ENCODE data around the gene SLC39A11. TPM values are rescaled to one million over a fixed set of nuclear protein-coding genes. Genes with fewer than 3 reads are reported as not detected.
A peak's percentile ranks its signal among the peaks of the same experiment; 100 is the strongest.

SLC39A11 gene
- total and polyA plus RNA-seq, 2 experiments from 2014 or later: 11.7 to 16.4 TPM

DNA sequence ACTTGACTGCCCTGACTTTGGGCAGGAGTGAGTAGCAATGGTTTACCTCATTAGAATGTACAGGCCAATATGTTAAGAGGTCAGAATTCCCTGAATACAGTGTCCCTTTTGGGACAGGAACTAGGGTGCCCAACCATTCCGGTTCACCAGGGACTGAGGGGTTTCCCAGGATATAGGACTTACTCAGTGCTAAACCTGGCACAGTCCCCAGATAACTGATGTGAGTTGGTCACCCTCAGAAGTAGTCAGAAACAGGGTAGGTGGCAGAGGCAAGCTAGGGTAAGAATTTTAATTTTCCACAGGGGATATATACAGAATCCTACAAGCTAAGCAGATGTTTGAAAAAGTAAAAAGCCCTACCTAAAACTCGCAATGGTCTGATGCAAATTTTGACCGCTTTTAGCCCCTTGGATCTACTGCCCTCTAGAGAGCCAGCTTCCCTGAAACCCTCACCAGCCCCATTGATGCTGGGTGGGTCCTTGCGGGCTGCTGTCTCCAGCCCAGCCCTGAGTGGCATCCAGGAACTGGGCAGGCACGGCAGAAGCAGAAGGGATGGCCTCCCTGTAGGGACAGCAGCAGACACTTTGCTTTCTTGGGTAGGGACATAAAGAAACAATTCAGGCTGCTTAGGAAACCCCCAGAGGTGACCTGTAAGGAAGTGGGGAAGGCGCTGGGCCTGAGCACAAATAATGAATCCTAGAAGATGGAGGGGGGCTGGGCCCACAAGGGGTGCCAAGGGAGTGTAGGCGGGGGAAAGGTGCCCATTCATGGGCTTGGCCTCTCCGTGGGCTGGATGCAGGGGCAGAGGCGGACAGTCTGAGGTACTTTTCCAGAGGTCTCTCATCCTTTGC lies 434.8 kb downstream of the SLC39A11 start:
- no peak overlapping the region for H3K9ac ChIP-seq
- H3K27ac ChIP-seq: no peak overlapping the region
- no peaks in the 10 kb centered on the region for H3K9me3 ChIP-seq (ENCODE audit: low read depth)
- TF ChIP-seq EZH2phosphoT487 (IDR thresholded peaks at IDR 0.05; ENCODE audit: insufficient read depth, low read depth) (no peak), EZH2 (IDR thresholded peaks at IDR 0.05; ENCODE audit: insufficient read depth, poor library complexity, severe bottlenecking) (no peak)
- H3K79me2 ChIP-seq (ENCODE audit: insufficient read depth): no peaks in the 10 kb centered on the region
- no peaks in the 10 kb centered on the region for H3F3A ChIP-seq (ENCODE audit: insufficient read depth)
- H4K20me1 ChIP-seq (ENCODE audit: insufficient read depth): no peaks in the 10 kb centered on the region
- in situ Hi-C loops (cut with MboI): no loop called here
- H2AFZ ChIP-seq: no peak overlapping the region
- H3K27me3 ChIP-seq (replicated peaks; ENCODE audit: insufficient read depth): no peaks in the 10 kb centered on the region
- no peak overlapping the region for H3K4me3 ChIP-seq
- no peaks in the 10 kb centered on the region for H3K36me3 ChIP-seq (ENCODE audit: low read depth)
- H3K4me1 ChIP-seq (ENCODE audit: insufficient read depth): no peaks in the 10 kb centered on the region
- no peaks in the 10 kb centered on the region for H3K9me2 ChIP-seq (ENCODE audit: insufficient read depth)
- WGBS, 2 experiments (ENCODE audit: low coverage in 1 of 2, low lambda C conversion rate in 2 of 2, missing lambda C conversion rate in 2 of 2): 75 to 81% methylated on average over 8 to 9 of the region's 9 CpGs
- no peak overlapping the region for H3K4me2 ChIP-seq (ENCODE audit: unreplicated experiment)
- DNase-seq: peak; percentile 70

DNA sequence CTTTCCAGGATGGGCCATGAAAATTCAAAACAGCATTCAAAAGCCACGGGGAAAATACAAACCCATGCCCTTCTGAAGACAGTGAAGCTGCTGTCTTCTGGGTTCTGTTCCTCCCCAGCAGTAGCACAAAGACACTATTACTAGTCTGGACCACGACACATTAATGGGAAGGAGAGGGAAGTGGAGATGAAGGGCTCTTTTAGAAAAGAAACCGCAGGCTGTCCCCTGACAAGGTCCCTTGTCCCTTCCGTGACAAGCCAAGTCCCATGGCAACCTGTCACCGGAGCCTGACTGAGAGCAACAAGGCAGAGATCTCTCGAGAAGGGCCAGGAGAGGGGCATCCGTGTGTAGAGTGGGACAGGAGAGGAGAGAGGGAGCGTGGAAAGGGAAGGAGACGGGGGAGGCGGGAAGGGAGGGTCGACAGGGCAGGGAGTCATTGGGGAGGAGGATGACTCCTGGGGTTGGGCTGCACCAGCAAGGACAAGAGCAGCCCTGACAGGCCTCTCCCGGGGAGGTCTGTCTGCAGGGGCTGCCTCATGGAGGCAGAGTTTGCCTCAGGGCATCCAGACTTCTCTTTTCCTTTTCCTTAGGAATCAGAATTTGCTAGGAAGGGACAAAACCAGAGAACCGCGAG lies 436.2 kb downstream of the SLC39A11 start:
- Histone ChIP-seq H3K4me3 (no peak overlapping the region), H3K4me2 (ENCODE audit: unreplicated experiment) (no peak overlapping the region), H3K27me3 (replicated peaks; ENCODE audit: insufficient read depth) (no peaks in the 10 kb centered on the region), H3F3A (ENCODE audit: insufficient read depth) (no peaks in the 10 kb centered on the region), H3K9ac (no peak overlapping the region), H3K9me2 (ENCODE audit: insufficient read depth) (no peaks in the 10 kb centered on the region), H3K4me1 (ENCODE audit: insufficient read depth) (no peaks in the 10 kb centered on the region), H3K79me2 (ENCODE audit: insufficient read depth) (no peaks in the 10 kb centered on the region), H3K27ac (no peak overlapping the region), H3K36me3 (ENCODE audit: low read depth) (no peaks in the 10 kb centered on the region), H4K20me1 (ENCODE audit: insufficient read depth) (no peaks in the 10 kb centered on the region), H3K9me3 (ENCODE audit: low read depth) (no peaks in the 10 kb centered on the region), H2AFZ (no peak overlapping the region)
- 89 to 90% methylated on average over 13 to 14 of the region's 14 CpGs for WGBS, 2 experiments (ENCODE audit: low coverage in 1 of 2, low lambda C conversion rate in 2 of 2, missing lambda C conversion rate in 2 of 2)
- DNase-seq: no peak
- TF ChIP-seq EZH2phosphoT487 (IDR thresholded peaks at IDR 0.05; ENCODE audit: insufficient read depth, low read depth) (no peak), EZH2 (IDR thresholded peaks at IDR 0.05; ENCODE audit: insufficient read depth, poor library complexity, severe bottlenecking) (no peak)
- in situ Hi-C loops (cut with MboI): no loop called here

DNA sequence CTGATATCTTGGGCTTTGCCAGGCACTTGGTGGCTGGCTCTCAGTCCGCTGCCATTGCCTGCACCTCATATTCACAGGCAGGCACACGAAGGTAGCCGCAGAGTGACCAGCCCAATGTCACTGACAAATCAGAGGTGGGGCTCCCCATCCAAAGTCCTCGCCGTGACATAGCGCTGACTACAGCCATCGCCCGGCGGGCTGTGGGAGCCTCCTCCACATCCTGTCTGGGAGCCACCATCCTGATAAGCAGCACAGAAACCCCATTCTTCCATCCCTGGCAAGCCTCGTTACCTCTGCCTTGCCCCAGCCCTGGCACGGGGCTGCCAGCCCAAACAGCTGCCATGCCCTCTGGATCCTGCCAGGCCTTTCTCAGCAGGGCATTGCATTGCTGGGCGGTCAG lies 437.8 kb downstream of the SLC39A11 start:
- Histone ChIP-seq H3K9ac (no peak overlapping the region), H3K27me3 (replicated peaks; ENCODE audit: insufficient read depth) (no peaks in the 10 kb centered on the region)

DNA sequence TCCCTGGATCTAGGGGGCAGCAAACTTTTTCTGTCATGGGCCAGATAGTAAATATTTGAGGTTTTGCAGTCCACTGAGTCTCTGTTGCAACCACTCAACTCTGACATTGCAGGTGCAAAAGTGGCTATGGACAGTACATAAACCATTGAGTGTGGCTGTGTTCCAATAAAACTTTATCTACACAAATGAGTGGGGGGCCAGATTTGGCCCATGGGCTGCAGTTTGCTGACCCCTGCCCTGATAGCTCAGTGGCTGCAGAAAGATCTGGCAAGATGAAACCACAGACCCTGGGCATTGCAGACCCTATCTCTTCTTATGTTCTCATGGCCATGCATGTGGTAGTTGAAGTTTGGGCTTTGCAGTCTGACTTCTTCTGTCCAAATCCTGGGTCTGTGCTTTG lies 440.5 kb downstream of the SLC39A11 start:
- no peak overlapping the region for H3K4me3 ChIP-seq
- in situ Hi-C loops (cut with MboI): no loop called here

More for the DNA sequence above, 437.8 kb downstream of the SLC39A11 start:
- no peak overlapping the region for H3K4me3 ChIP-seq
- no peaks in the 10 kb centered on the region for H3F3A ChIP-seq (ENCODE audit: insufficient read depth)
- H4K20me1 ChIP-seq (ENCODE audit: insufficient read depth): no peaks in the 10 kb centered on the region
- H3K9me2 ChIP-seq (ENCODE audit: insufficient read depth): no peaks in the 10 kb centered on the region
- TF ChIP-seq EZH2phosphoT487 (IDR thresholded peaks at IDR 0.05; ENCODE audit: insufficient read depth, low read depth) (no peak), EZH2 (IDR thresholded peaks at IDR 0.05; ENCODE audit: insufficient read depth, poor library complexity, severe bottlenecking) (no peak)
- no peak overlapping the region for H2AFZ ChIP-seq
- DNase-seq: no peak
- in situ Hi-C loops (cut with MboI): no loop called here
- no peaks in the 10 kb centered on the region for H3K36me3 ChIP-seq (ENCODE audit: low read depth)
- WGBS, 2 experiments (ENCODE audit: low coverage in 1 of 2, low lambda C conversion rate in 2 of 2, missing lambda C conversion rate in 2 of 2): 86% methylated on average over 12 of the region's 12 CpGs
- no peaks in the 10 kb centered on the region for H3K4me1 ChIP-seq (ENCODE audit: insufficient read depth)
- H3K9me3 ChIP-seq (ENCODE audit: low read depth): no peaks in the 10 kb centered on the region
- H3K27ac ChIP-seq: no peak overlapping the region
- no peak overlapping the region for H3K4me2 ChIP-seq (ENCODE audit: unreplicated experiment)
- no peaks in the 10 kb centered on the region for H3K79me2 ChIP-seq (ENCODE audit: insufficient read depth)

More for the DNA sequence above, 440.5 kb downstream of the SLC39A11 start:
- Histone ChIP-seq H3F3A (ENCODE audit: insufficient read depth) (no peaks in the 10 kb centered on the region), H3K27ac (no peak overlapping the region), H3K9ac (no peak overlapping the region), H2AFZ (no peak overlapping the region), H3K27me3 (replicated peaks; ENCODE audit: insufficient read depth) (no peaks in the 10 kb centered on the region), H3K4me1 (ENCODE audit: insufficient read depth) (no peaks in the 10 kb centered on the region), H4K20me1 (ENCODE audit: insufficient read depth) (no peaks in the 10 kb centered on the region), H3K36me3 (ENCODE audit: low read depth) (no peaks in the 10 kb centered on the region), H3K9me3 (ENCODE audit: low read depth) (no peaks in the 10 kb centered on the region), H3K79me2 (ENCODE audit: insufficient read depth) (no peaks in the 10 kb centered on the region), H3K4me2 (ENCODE audit: unreplicated experiment) (no peak overlapping the region), H3K9me2 (ENCODE audit: insufficient read depth) (no peaks in the 10 kb centered on the region)
- no peak for DNase-seq
- TF ChIP-seq EZH2phosphoT487 (IDR thresholded peaks at IDR 0.05; ENCODE audit: insufficient read depth, low read depth) (no peak), EZH2 (IDR thresholded peaks at IDR 0.05; ENCODE audit: insufficient read depth, poor library complexity, severe bottlenecking) (no peak)

All from GM23248 (cell line).